ENCODE data around the gene RBM19.

The RBM19 gene

DNA sequence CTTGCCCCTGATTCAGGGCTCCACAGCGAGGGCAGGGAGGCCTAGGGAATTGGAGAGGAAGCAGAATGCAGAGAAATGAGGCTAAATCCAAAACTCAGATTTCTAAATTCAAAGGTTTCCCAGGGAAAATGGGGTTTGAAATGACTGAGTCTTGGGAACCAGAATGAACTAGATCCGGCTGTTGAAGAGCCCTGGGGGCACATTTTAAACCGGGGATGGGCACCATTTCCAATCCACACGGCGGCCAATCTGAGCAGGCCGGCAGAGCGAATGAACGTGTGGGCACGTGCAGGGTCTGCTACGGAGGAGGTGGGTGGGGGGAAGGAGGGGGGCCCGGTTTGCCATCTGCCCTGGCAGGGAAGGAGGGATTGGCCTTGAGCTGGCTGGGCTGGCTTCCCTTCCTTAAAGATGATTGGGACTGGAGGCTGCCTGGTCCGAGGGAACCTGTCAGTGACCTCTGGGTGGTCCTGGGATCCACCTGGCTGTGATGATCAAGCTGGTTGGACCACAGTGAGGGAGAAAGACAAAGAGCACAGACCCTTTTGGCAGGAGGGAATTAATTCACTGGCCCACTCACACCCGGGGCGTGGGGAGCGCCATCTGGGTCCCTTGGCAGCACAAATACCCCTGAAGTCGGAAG lies 161.0 kb downstream of the RBM19 start:
- TF ChIP-seq, protein P1, sequence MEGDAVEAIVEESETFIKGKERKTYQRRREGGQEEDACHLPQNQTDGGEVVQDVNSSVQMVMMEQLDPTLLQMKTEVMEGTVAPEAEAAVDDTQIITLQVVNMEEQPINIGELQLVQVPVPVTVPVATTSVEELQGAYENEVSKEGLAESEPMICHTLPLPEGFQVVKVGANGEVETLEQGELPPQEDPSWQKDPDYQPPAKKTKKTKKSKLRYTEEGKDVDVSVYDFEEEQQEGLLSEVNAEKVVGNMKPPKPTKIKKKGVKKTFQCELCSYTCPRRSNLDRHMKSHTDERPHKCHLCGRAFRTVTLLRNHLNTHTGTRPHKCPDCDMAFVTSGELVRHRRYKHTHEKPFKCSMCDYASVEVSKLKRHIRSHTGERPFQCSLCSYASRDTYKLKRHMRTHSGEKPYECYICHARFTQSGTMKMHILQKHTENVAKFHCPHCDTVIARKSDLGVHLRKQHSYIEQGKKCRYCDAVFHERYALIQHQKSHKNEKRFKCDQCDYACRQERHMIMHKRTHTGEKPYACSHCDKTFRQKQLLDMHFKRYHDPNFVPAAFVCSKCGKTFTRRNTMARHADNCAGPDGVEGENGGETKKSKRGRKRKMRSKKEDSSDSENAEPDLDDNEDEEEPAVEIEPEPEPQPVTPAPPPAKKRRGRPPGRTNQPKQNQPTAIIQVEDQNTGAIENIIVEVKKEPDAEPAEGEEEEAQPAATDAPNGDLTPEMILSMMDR (conservative IDR thresholded peaks at IDR 0.05; ENCODE audit: low read length), result no peak
- no peak overlapping the region for H3K4me3 ChIP-seq (ENCODE audit: low read length)
- no peak for DNase-seq (ENCODE audit: low read depth)

DNA sequence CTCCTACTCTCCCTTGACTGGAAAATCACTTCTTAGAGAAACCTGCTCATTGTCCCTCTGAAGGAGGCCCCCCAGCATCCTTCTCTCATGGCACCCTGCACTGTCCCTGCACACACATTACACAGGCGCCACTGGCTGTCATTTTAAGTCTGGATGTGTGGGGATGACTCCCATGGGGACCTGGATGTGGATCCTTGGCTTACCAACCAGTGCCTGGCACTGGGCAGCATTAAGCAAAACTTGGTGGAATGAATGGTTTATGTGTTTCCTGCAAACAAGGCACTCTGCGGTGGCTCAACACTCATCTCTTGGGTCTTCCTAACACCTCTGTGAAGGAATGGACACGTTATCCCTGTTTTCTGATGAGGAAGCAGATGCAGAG lies 162.4 kb downstream of the RBM19 start:
- DNase-seq (ENCODE audit: low read depth), result no peak
- TF ChIP-seq, protein P1 (conservative IDR thresholded peaks at IDR 0.05; ENCODE audit: low read length), result no peak
- H3K4me3 ChIP-seq (ENCODE audit: low read length), result no peak overlapping the region

DNA sequence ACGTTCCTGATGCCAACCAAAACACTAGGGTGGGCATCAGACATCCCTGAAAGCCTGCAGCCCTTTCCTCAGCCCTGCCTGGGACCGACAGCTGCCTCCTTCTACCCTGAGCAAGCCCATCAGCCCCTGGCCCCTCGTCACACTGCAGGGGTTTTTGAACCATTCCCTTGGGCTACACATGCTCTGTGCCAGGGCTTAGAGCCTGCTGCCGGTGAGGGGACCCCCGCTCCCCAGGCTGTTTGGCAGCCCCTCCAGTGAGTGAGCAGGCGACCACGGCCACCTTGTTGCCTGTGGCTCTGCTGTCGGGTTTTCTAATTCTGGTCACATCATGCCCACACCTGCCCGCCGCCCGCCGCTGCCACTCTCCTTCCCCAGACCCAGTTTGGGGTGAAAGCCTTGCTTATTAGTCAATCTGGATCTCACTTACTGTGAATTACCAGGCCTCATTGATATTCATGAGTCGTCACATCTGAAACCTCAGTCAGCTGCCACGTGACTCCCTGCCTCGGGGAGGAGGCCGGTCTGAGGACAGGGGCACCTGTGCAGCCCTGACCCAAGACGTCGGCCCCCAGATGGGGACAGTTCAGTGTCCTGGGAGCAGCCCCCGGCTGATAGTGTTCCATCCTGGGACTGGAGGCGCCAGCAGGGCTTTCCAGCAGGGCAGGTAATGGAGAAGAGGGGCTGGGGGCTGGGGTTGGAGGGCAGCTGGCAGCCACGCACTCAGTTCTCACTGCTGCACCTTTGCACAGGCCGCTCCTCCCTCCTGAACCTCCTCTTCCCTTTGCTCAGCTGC lies 163.0 kb downstream of the RBM19 start:
- TF ChIP-seq, protein P1 (conservative IDR thresholded peaks at IDR 0.05; ENCODE audit: low read length), result no peak
- no peak overlapping the region for H3K4me3 ChIP-seq (ENCODE audit: low read length)
- DNase-seq (ENCODE audit: low read depth), result no peak

DNA sequence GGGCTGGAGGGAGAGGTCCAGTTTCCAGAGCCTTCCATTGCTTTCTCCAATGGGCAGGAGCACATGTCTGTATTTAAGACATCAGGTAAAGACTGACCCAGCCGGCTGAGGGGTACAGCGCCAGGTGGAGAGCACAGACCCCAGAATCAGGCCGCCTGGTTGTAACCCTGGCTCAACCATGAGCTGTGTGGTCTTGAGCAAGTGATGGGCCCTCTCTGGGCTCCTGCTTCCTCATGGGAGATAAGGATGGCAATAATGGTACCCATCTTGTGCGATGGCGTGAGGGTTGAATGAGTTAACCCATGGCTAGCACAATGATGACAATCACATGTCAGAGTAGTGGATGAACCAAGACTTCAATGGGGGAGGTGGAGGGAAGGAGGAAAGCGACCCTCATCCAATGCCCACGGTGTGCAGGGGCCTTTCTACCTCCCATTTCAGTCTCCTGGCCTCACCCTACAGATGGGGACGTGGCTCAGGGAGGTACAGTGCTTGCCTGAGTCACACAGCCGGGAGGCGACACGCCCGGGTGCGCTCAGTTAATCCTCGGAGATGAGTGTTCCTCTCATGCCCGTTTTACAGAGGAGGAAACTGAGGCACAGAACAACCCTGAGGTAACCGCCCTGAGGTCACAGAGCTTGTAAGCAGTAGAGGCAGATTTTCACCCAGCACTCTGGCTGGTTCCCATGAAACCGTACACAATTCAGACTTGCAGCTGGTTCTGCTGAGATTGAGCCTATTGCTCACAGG lies 163.9 kb downstream of the RBM19 start:
- no peak overlapping the region for H3K4me3 ChIP-seq (ENCODE audit: low read length)
- TF ChIP-seq, protein P1 (conservative IDR thresholded peaks at IDR 0.05; ENCODE audit: low read length), result no peak
- no peak for DNase-seq (ENCODE audit: low read depth)

DNA sequence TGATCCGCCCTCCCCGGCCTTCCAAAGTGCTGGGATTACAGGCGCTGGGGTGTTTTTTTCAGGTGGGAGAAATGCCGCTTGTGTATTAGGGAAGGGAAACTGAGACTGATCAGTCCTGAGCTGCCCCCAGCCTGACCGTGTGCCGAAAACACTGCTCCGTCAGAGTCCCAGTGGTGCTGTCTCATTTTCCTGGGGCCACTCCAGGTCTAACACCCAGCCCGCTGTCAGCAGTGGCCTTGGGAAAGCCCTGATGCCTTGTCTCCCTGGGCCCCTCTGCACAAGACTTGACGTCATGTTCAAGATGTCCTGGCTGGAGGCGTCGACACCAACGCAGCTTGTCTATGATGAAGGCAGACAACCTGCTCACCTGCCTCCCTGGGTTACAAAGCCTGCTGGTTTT lies 165.9 kb downstream of the RBM19 start:
- H3K4me3 ChIP-seq (ENCODE audit: low read length), result no peak overlapping the region
- no peak for DNase-seq (ENCODE audit: low read depth)
- TF ChIP-seq, protein P1 (conservative IDR thresholded peaks at IDR 0.05; ENCODE audit: low read length), result no peak

DNA sequence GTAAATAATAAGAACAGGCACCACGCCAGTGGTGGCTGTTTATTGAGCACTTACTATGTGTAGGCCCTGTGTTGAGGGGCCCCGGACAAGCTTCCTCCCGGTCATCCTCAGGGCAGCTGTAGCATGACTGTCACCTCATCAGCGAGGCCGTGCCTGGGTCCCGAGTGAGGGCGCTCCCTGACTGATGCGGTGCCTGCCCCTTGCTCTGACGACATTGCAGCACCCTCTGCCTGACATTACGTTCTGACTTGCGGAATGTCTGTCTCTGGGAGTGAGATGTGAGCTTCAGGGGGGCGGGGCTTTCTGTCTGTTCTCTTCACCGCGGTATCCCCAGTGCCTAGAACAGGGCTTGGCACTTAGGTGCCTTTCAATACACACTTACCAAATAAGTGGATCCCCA lies 167.6 kb downstream of the RBM19 start:
- no peak for DNase-seq (ENCODE audit: low read depth)
- no peak overlapping the region for H3K4me3 ChIP-seq (ENCODE audit: low read length)
- TF ChIP-seq, protein P1 (conservative IDR thresholded peaks at IDR 0.05; ENCODE audit: low read length), result no peak

Measured in AG10803 (cell line).